Stromal cell of bone marrow (primary cell): ENCODE data around the gene CIP2A.

ENCODE experiments used
- DNase-seq: peaks from one replicate; pipeline ENCODE4 v3.0.0-alpha.2; 2012; ENCODE audit warnings: low read depth

The CIP2A gene

GRCh38 chr3:108509871-108510270 is 79.4 kb downstream of the CIP2A start:
- DNase-seq: no peak

- no peak for DNase-seq
Observed at GRCh38 chr3:108509263-108509662, 80.0 kb downstream of the CIP2A start.

GRCh38 chr3:108507902-108508301 is 81.3 kb downstream of the CIP2A start:
- no peak for DNase-seq

- DNase-seq: no peak
Observed at GRCh38 chr3:108505811-108506210, 83.4 kb downstream of the CIP2A start.

- DNase-seq: no peak
Observed at GRCh38 chr3:108503722-108504121, 85.5 kb downstream of the CIP2A start.

- DNase-seq: no peak
Observed at GRCh38 chr3:108501535-108501934, 87.7 kb downstream of the CIP2A start.

- no peak for DNase-seq
Observed at GRCh38 chr3:108500728-108501127, 88.5 kb downstream of the CIP2A start.
